H9 (cell line): Measurements from ENCODE around the gene TBXAS1. TPM values are rescaled to one million over a fixed set of nuclear protein-coding genes. Genes with fewer than 3 reads are reported as not detected.

ENCODE experiments used
- DNase-seq: peaks from one replicate; pipeline ENCODE4 v3.0.0-alpha.2; 2017
- H2AFZ ChIP-seq: one replicate; pipeline ENCODE4 v1.6.1; 2013; ENCODE audit warnings: mild to moderate bottlenecking, low read length, control low read depth, moderate library complexity
- H2AK5ac ChIP-seq: 2 replicates; pipeline ENCODE4 v1.6.1; 2013; ENCODE audit warnings: low read length, control low read depth, mixed read lengths; ENCODE audit not compliant: insufficient read length
- H2BK120ac ChIP-seq: one replicate; pipeline ENCODE4 v1.6.1; 2013; ENCODE audit warnings: low read depth, mild to moderate bottlenecking, low read length, control low read depth, inconsistent platforms; ENCODE audit not compliant: poor library complexity, severe bottlenecking
- H2BK12ac ChIP-seq: 2 replicates; pipeline ENCODE4 v1.6.1; 2013; ENCODE audit warnings: low read length, control low read depth, mixed read lengths, low read depth; ENCODE audit not compliant: insufficient read length
- H2BK15ac ChIP-seq: 2 replicates; pipeline ENCODE4 v1.6.1; 2013; ENCODE audit warnings: low read depth, low read length, control low read depth
- H2BK20ac ChIP-seq: one replicate; pipeline ENCODE4 v1.6.1; 2013; ENCODE audit warnings: low read depth, mild to moderate bottlenecking, low read length, control low read depth, inconsistent platforms; ENCODE audit not compliant: poor library complexity, severe bottlenecking
- H2BK5ac ChIP-seq: 2 replicates; pipeline ENCODE4 v1.6.1; 2013; ENCODE audit warnings: low read length, control low read depth, mixed read lengths; ENCODE audit not compliant: insufficient read length
- H3K14ac ChIP-seq: 2 replicates; pipeline ENCODE4 v1.6.1; 2013; ENCODE audit warnings: low read length, control low read depth; ENCODE audit not compliant: insufficient read depth
- H3K18ac ChIP-seq: 2 replicates; pipeline ENCODE4 v1.6.1; 2013; ENCODE audit warnings: low read depth, mild to moderate bottlenecking, mixed read lengths, low read length, control low read depth; ENCODE audit not compliant: insufficient read length
- H3K23ac ChIP-seq: 2 replicates; pipeline ENCODE4 v1.6.1; 2013; ENCODE audit warnings: low read length, control low read depth, mixed read lengths, low read depth; ENCODE audit not compliant: insufficient read length
- H3K23me2 ChIP-seq: 2 replicates; pipeline ENCODE4 v1.6.1; 2013; ENCODE audit warnings: low read depth, mild to moderate bottlenecking, mixed read lengths, low read length, control low read depth; ENCODE audit not compliant: insufficient read length, poor library complexity, severe bottlenecking
- H3K27ac ChIP-seq: 2 replicates; pipeline ENCODE4 v1.5.1; 2013; ENCODE audit warnings: low read length, control low read depth, mixed read lengths, low read depth; ENCODE audit not compliant: insufficient read length
- H3K27me3 ChIP-seq: 2 replicates; pipeline ENCODE4 v1.6.1; 2013; ENCODE audit warnings: low read length, control low read depth, inconsistent platforms; ENCODE audit not compliant: insufficient read depth
- H3K4ac ChIP-seq: 2 replicates; pipeline ENCODE4 v1.6.1; 2013; ENCODE audit warnings: low read depth, mild to moderate bottlenecking, control low read depth, inconsistent platforms, low read length, moderate library complexity
- H3K4me1 ChIP-seq: 2 replicates; pipeline ENCODE4 v1.6.1; 2013; ENCODE audit warnings: low read length, control low read depth, inconsistent platforms; ENCODE audit not compliant: insufficient read depth
- H3K4me2 ChIP-seq: 2 replicates; pipeline ENCODE4 v1.6.1; 2013; ENCODE audit warnings: low read length, control low read depth, mixed read lengths; ENCODE audit not compliant: insufficient read length, insufficient read depth
- H3K56ac ChIP-seq: 2 replicates; pipeline ENCODE4 v1.6.1; 2013; ENCODE audit warnings: low read depth, mild to moderate bottlenecking, mixed read lengths, low read length, control low read depth; ENCODE audit not compliant: insufficient read length
- H3K79me1 ChIP-seq: 2 replicates; pipeline ENCODE4 v1.6.1; 2013; ENCODE audit warnings: low read depth, mild to moderate bottlenecking, moderate library complexity, low read length, control low read depth, inconsistent platforms; ENCODE audit not compliant: insufficient read depth, poor library complexity, severe bottlenecking
- H3K79me2 ChIP-seq: 2 replicates; pipeline ENCODE4 v1.6.1; 2013; ENCODE audit warnings: low read length, control low read depth, inconsistent platforms; ENCODE audit not compliant: insufficient read depth
- H3K9ac ChIP-seq: 2 replicates; pipeline ENCODE4 v1.6.1; 2013; ENCODE audit warnings: low read length, control low read depth, mixed read lengths; ENCODE audit not compliant: insufficient read length; ENCODE audit errors: extremely low read depth
- H3K9me3 ChIP-seq: one replicate; pipeline ENCODE4 v1.6.1; 2013; ENCODE audit warnings: low read depth, low read length, inconsistent platforms; ENCODE audit not compliant: control insufficient read depth
- H3T11ph ChIP-seq: one replicate; pipeline ENCODE4 v1.6.1; 2013; ENCODE audit warnings: mild to moderate bottlenecking, low read length, control low read depth, inconsistent platforms
- H4K20me1 ChIP-seq: one replicate; pipeline ENCODE4 v1.6.1; 2013; ENCODE audit not compliant: control insufficient read depth, insufficient read length, insufficient read depth
- H4K5ac ChIP-seq: 2 replicates; pipeline ENCODE4 v1.6.1; 2013; ENCODE audit warnings: low read depth, mild to moderate bottlenecking, mixed read lengths, low read length, control low read depth; ENCODE audit not compliant: insufficient read length
- H4K8ac ChIP-seq: replicated peaks from 2 replicates; pipeline ENCODE4 v1.6.1; 2013; ENCODE audit warnings: low read length, control low read depth, mixed read lengths, low read depth; ENCODE audit not compliant: insufficient read length
- H4K91ac ChIP-seq: 2 replicates; pipeline ENCODE4 v1.6.1; 2013; ENCODE audit warnings: low read depth, mild to moderate bottlenecking, moderate library complexity, mixed read lengths, low read length, control low read depth; ENCODE audit not compliant: insufficient read length
- H3K27ac Mint-ChIP-seq, 3 experiments: 2 replicates in 2 of 3; 3 replicates in 1 of 3; pipeline ENCODE4 v1.8.0; 2020 to 2021; ENCODE audit warnings: mixed read lengths in 3 of 3, mild to moderate bottlenecking in 1 of 3, moderate library complexity in 1 of 3
- H3K27me3 Mint-ChIP-seq: 2 replicates; pipeline ENCODE4 v1.8.0; 2021; ENCODE audit warnings: low read depth, mild to moderate bottlenecking, moderate library complexity, mixed read lengths
- H3K36me3 Mint-ChIP-seq, 3 experiments: 2 replicates in 2 of 3; 3 replicates in 1 of 3; pipeline ENCODE4 v1.8.0; 2020 to 2021; ENCODE audit warnings: low read depth in 3 of 3, mixed read lengths in 3 of 3; ENCODE audit not compliant: insufficient read depth in 1 of 3
- H3K4me1 Mint-ChIP-seq, 2 experiments: 2 replicates each; pipeline ENCODE4 v1.8.0; 2020; ENCODE audit warnings: mixed read lengths in 2 of 2
- H3K4me3 Mint-ChIP-seq, 2 experiments: 2 replicates in 1 of 2; 3 replicates in 1 of 2; pipeline ENCODE4 v1.8.0; 2020 to 2021; ENCODE audit warnings: mild to moderate bottlenecking in 2 of 2, mixed read lengths in 2 of 2, moderate library complexity in 1 of 2
- H3K9me3 Mint-ChIP-seq, 2 experiments: 2 replicates in 1 of 2; 3 replicates in 1 of 2; pipeline ENCODE4 v1.8.0; 2020; ENCODE audit warnings: mild to moderate bottlenecking in 2 of 2, mixed read lengths in 2 of 2, moderate library complexity in 1 of 2
- WGBS: extraction: QIAGEN DNeasy Blood & Tissue Kit; methylation state at CpG from one replicate; pipeline ENCODE4 v1.1.7; 2013; ENCODE audit warnings: missing lambda C conversion rate, low lambda C conversion rate, mixed read lengths; ENCODE audit not compliant: insufficient read length; ENCODE audit errors: extremely low coverage; 5-methylcytosine and 5-hydroxymethylcytosine counted together
- total RNA-seq: library from RNA; stranded (reverse); gene quantifications from 2 replicates; pipeline ENCODE4 v1.2.1, GENCODE V29; 2021
- TF ChIP-seq, protein P1 (sequence below): fragments of 200-600 bp; sonication (generic); conservative IDR thresholded peaks from 3 replicates; pipeline ENCODE4 v1.8.0; 2021; ENCODE audit warnings: antibody characterized with exemption, mild to moderate bottlenecking

Gene TBXAS1
- total RNA-seq, 1 experiment from 2014 or later, result 0.39 TPM

GRCh38 chr7:139791316-139791715 is 37.7 kb upstream of the TBXAS1 start:
- no peak overlapping the region for H2BK5ac ChIP-seq
- Mint-ChIP-seq H3K4me3 (no peak overlapping the region; a peak in 1 of 5 replicates), H3K4me1 (no peaks in the 10 kb centered on the region)

More at GRCh38 chr7:139791316-139791715, 37.7 kb upstream of the TBXAS1 start:
- Histone ChIP-seq H4K5ac (no peak overlapping the region), H2AFZ (no peak overlapping the region), H3K23ac (no peak overlapping the region), H3K14ac (no peak overlapping the region), H2BK15ac (no peak overlapping the region), H4K91ac (no peak overlapping the region), H3K79me2 (no peaks in the 10 kb centered on the region), H3K4ac (no peak overlapping the region), H2BK12ac (no peak overlapping the region), H2AK5ac (no peak overlapping the region), H3K79me1 (no peaks in the 10 kb centered on the region), H3K18ac (no peak overlapping the region), H3K9me3 (no peaks in the 10 kb centered on the region), H2BK20ac (no peak overlapping the region), H3K27ac (no peak overlapping the region), H2BK120ac (no peak overlapping the region), H3K27me3 (no peaks in the 10 kb centered on the region), H3K9ac (no peak overlapping the region), H3T11ph (no peak overlapping the region), H4K20me1 (no peaks in the 10 kb centered on the region), H3K4me2 (no peak overlapping the region), H3K4me1 (no peaks in the 10 kb centered on the region), H4K8ac (no peak overlapping the region), H3K23me2 (no peaks in the 10 kb centered on the region), H3K56ac (no peak overlapping the region)
- 100% methylated on average over 2 of the region's 7 CpGs for WGBS
- Mint-ChIP-seq H3K27me3 (no peaks in the 10 kb centered on the region; the same call in 1 of the 2 replicates), H3K9me3 (peaks cover 3% of the 10 kb centered on the region in 2 experiments; a peak in 2 of 5 replicates), H3K27ac (no peak overlapping the region), H3K36me3 (peaks cover 0 to 4% (median 0%) of the 10 kb centered on the region in 3 experiments; a peak in 2 of 7 replicates)
- TF ChIP-seq, protein P1, sequence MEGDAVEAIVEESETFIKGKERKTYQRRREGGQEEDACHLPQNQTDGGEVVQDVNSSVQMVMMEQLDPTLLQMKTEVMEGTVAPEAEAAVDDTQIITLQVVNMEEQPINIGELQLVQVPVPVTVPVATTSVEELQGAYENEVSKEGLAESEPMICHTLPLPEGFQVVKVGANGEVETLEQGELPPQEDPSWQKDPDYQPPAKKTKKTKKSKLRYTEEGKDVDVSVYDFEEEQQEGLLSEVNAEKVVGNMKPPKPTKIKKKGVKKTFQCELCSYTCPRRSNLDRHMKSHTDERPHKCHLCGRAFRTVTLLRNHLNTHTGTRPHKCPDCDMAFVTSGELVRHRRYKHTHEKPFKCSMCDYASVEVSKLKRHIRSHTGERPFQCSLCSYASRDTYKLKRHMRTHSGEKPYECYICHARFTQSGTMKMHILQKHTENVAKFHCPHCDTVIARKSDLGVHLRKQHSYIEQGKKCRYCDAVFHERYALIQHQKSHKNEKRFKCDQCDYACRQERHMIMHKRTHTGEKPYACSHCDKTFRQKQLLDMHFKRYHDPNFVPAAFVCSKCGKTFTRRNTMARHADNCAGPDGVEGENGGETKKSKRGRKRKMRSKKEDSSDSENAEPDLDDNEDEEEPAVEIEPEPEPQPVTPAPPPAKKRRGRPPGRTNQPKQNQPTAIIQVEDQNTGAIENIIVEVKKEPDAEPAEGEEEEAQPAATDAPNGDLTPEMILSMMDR, result no peak
- DNase-seq, result no peak
